Measurements from ENCODE around the gene KCNQ1OT1. TPM values are rescaled to one million over a fixed set of nuclear protein-coding genes. Genes with fewer than 3 reads are reported as not detected.

Gene KCNQ1OT1
- total RNA-seq, 1 donor: 5.1 TPM

DNA sequence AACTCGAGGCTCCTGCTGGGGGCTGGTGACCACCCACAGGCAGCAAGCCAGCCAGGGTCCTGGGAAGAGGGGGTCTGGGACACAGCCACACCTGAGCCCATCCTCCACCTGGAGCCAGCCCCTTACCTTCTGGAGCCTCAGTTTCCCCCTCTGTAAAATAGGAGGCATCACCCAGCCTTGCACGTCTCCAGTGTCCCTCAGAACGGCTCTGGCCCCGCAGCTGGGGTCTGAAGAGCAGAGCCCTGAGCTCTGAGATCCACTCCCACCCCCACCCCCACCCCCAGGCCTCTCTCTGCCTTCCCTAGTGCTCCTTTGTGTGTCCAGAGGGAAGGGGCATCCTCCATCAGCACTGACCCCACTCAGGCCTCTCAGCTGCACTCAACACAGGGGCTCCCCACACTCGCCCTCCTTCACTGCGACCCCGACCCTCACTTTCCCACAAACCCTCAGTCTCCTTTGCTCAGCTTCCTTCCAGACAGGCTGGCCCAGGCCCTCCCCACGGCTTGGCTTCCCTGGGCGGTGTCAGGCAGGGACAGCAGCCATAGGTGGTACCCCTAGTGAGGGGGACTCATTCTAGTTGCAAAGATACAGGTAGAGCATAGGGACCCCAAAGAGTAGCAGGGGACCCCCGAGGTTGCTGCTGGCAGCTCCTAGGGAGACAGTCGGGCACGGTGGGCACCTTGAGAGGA lies 33.3 kb upstream of the KCNQ1OT1 start:
- H3K79me2 ChIP-seq (ENCODE audit: insufficient read depth, low read length): no peaks in the 10 kb centered on the region
- H3K4me3 ChIP-seq (ENCODE audit: insufficient read depth, low read length): no peak overlapping the region
- H4K20me1 ChIP-seq (ENCODE audit: insufficient read depth, low read length): no peaks in the 10 kb centered on the region
- peaks cover 3% of the 10 kb centered on the region for H3K27me3 ChIP-seq (ENCODE audit: insufficient read depth, low read length)
- H3K9me3 ChIP-seq (ENCODE audit: low read depth, low read length): no peaks in the 10 kb centered on the region
- H3K36me3 ChIP-seq (ENCODE audit: insufficient read depth, low read length): no peaks in the 10 kb centered on the region
- H3K4me1 ChIP-seq (ENCODE audit: insufficient read depth, low read length): peaks cover 7% of the 10 kb centered on the region
- peak; percentile 82 for DNase-seq (ENCODE audit: insufficient read length, low spot score, missing footprints)
- H2AFZ ChIP-seq (ENCODE audit: low read length): no peak overlapping the region
- TF ChIP-seq, protein P1, sequence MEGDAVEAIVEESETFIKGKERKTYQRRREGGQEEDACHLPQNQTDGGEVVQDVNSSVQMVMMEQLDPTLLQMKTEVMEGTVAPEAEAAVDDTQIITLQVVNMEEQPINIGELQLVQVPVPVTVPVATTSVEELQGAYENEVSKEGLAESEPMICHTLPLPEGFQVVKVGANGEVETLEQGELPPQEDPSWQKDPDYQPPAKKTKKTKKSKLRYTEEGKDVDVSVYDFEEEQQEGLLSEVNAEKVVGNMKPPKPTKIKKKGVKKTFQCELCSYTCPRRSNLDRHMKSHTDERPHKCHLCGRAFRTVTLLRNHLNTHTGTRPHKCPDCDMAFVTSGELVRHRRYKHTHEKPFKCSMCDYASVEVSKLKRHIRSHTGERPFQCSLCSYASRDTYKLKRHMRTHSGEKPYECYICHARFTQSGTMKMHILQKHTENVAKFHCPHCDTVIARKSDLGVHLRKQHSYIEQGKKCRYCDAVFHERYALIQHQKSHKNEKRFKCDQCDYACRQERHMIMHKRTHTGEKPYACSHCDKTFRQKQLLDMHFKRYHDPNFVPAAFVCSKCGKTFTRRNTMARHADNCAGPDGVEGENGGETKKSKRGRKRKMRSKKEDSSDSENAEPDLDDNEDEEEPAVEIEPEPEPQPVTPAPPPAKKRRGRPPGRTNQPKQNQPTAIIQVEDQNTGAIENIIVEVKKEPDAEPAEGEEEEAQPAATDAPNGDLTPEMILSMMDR (IDR thresholded peaks at IDR 0.05; ENCODE audit: extremely low read depth, low read depth, low read length): no peak
- no peak overlapping the region for H3K4me2 ChIP-seq (ENCODE audit: insufficient read depth, low read length)
- no peak overlapping the region for H3K27ac ChIP-seq (ENCODE audit: low read depth, low read length)

DNA sequence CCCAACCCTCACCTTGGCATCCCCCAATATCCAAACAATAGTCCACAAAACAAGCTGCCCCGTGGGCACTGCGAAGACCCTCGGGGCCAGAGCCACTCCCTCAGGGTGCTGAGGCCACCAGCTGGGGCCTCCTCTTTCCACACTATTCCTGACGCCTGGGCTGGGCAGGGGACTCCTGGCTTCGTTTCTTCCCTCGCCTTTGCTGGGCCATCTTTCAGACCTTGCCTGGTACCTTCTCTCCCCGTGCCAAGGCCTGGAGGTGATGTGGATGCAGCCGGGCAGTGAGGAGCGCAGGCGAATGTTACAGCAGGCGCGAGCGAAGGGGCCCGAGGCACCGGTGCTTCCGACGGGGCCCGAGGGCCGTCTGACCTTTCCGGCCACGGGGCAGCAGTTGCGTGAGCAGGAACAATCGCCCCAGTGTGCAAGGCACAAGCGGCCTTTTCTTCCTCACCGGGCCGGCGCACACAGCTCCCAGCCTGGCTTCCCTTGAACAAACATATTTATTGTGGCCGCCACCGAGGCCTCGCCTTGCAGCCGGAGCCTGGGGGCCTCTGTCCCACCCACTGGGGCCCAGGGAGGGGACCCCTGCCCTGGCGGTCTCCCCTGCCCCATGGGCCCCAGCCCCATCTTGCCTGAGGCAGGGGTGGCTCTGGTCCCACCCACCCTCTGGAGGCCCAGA lies 32.6 kb upstream of the KCNQ1OT1 start:
- H3K27ac ChIP-seq (ENCODE audit: low read depth, low read length): no peak overlapping the region
- H3K4me2 ChIP-seq (ENCODE audit: insufficient read depth, low read length): no peak overlapping the region
- H3K4me1 ChIP-seq (ENCODE audit: insufficient read depth, low read length): peaks cover 2% of the 10 kb centered on the region
- H3K9me3 ChIP-seq (ENCODE audit: low read depth, low read length): no peaks in the 10 kb centered on the region
- peaks cover 3% of the 10 kb centered on the region for H3K27me3 ChIP-seq (ENCODE audit: insufficient read depth, low read length)
- no peak overlapping the region for H3K4me3 ChIP-seq (ENCODE audit: insufficient read depth, low read length)
- no peaks in the 10 kb centered on the region for H3K79me2 ChIP-seq (ENCODE audit: insufficient read depth, low read length)
- TF ChIP-seq, protein P1 (IDR thresholded peaks at IDR 0.05; ENCODE audit: extremely low read depth, low read depth, low read length): no peak
- no peak overlapping the region for H2AFZ ChIP-seq (ENCODE audit: low read length)
- DNase-seq (ENCODE audit: insufficient read length, low spot score, missing footprints): peak; percentile 77
- no peaks in the 10 kb centered on the region for H4K20me1 ChIP-seq (ENCODE audit: insufficient read depth, low read length)
- H3K36me3 ChIP-seq (ENCODE audit: insufficient read depth, low read length): no peaks in the 10 kb centered on the region

DNA sequence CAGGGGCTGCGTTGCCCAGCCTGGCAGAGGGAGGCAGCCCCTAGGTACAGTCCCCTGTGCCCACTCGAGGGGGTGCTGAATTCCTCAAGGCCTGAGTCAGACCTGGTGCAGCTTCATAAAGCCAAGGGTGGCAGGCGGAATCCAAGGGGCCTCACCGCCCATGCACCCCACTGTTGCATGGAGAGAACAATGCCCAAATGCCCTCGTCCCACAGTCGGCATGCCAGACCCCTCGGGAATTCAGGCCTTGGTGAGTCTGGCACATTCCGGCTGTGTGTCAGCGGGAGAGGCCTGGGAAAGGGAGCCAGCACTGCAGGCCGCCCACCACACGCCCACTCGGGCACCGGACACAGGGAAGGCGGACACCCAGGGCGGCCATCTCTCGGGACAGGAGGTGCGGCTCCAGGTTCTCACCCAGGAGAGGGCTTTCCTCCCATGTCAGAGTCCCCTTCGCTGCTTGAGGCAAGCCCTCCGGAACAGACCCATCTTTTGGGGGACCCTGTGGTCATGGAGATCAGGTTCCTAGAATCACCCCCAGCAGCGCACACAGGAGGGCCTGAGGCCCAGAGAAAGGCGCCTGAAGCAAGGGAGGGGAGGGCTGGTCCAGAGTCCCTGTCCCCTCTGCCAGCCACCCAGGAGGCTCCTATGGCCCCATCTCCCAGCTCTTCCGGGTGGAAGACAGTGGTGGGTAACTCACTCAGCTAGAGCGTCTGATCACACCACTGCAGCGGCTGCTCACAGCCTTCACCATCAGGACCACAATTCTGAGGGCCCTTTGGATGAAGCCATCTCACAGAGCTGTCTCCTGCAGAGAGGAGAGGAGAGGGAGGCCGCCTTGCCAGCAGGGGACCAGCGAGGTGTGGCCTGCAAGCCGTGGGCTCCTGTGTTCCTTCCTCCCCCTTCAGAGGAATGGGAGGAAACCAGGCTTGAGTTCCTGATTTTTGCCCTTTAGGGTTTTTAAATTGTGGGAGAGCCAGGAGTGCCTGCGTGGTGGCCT lies 31.6 kb upstream of the KCNQ1OT1 start:
- H3K79me2 ChIP-seq (ENCODE audit: insufficient read depth, low read length): no peaks in the 10 kb centered on the region
- H4K20me1 ChIP-seq (ENCODE audit: insufficient read depth, low read length): no peaks in the 10 kb centered on the region
- no peaks in the 10 kb centered on the region for H3K4me1 ChIP-seq (ENCODE audit: insufficient read depth, low read length)
- H2AFZ ChIP-seq (ENCODE audit: low read length): no peak overlapping the region
- no peak overlapping the region for H3K4me2 ChIP-seq (ENCODE audit: insufficient read depth, low read length)
- DNase-seq (ENCODE audit: insufficient read length, low spot score, missing footprints): no peak
- TF ChIP-seq, protein P1 (IDR thresholded peaks at IDR 0.05; ENCODE audit: extremely low read depth, low read depth, low read length): no peak
- no peak overlapping the region for H3K4me3 ChIP-seq (ENCODE audit: insufficient read depth, low read length)
- no peaks in the 10 kb centered on the region for H3K9me3 ChIP-seq (ENCODE audit: low read depth, low read length)
- no peak overlapping the region for H3K27ac ChIP-seq (ENCODE audit: low read depth, low read length)
- peaks cover 8% of the 10 kb centered on the region for H3K27me3 ChIP-seq (ENCODE audit: insufficient read depth, low read length)
- no peaks in the 10 kb centered on the region for H3K36me3 ChIP-seq (ENCODE audit: insufficient read depth, low read length)

Data from osteoblast (primary cell).